Measurements from ENCODE around the gene SRRT. TPM values are rescaled to one million over a fixed set of nuclear protein-coding genes. Genes with fewer than 3 reads are reported as not detected.
A peak's percentile ranks its signal among the peaks of the same experiment; 100 is the strongest.

Gene SRRT
- total and polyA plus RNA-seq, 4 donors = 27.2 to 45.0 (median 30.3) TPM

- Histone ChIP-seq H3K9ac (ENCODE audit: low read depth in 1 of 2, low read length in 2 of 2) (no peak overlapping the region), H3K27ac (ENCODE audit: low read depth in 1 of 2, low read length in 2 of 2) (no peak overlapping the region), H3K36me3 (ENCODE audit: control insufficient read depth in 4 of 4, insufficient read depth in 3 of 4, low read depth in 1 of 4, low read length in 3 of 4) (peaks cover 1 to 4% (median 3%) of the 10 kb centered on the region in 4 donors), H3K27me3 (ENCODE audit: control insufficient read depth in 4 of 4, insufficient read depth in 4 of 4, low read length in 3 of 4) (no peaks in the 10 kb centered on the region), H3K4me3 (ENCODE audit: low read depth in 1 of 3, low read length in 3 of 3) (no peak overlapping the region), H3K9me3 (ENCODE audit: control insufficient read depth in 4 of 4, low read length in 3 of 4) (no peaks in the 10 kb centered on the region), H3K4me1 (ENCODE audit: control insufficient read depth in 4 of 4, insufficient read depth in 4 of 4, low read length in 3 of 4) (peaks cover 13 to 36% (median 20%) of the 10 kb centered on the region in 4 donors)
- WGBS = 82% methylated on average over 17 of the region's 17 CpGs
- TF ChIP-seq, protein P1, sequence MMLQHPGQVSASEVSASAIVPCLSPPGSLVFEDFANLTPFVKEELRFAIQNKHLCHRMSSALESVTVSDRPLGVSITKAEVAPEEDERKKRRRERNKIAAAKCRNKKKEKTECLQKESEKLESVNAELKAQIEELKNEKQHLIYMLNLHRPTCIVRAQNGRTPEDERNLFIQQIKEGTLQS (IDR thresholded peaks at IDR 0.05) = no peak
- TF ChIP-seq EGR1 (IDR thresholded peaks at IDR 0.05; ENCODE audit: low read depth in 2 of 2) (no peak), FOXA1 (IDR thresholded peaks at IDR 0.05) (no peak), JUND (IDR thresholded peaks at IDR 0.05) (no peak), HNF4A (conservative IDR thresholded peaks at IDR 0.05) (no peak), FOXA2 (IDR thresholded peaks at IDR 0.05) (no peak), TAF1 (conservative IDR thresholded peaks at IDR 0.05) (no peak), RAD21 (IDR thresholded peaks at IDR 0.05) (no peak), MAX (IDR thresholded peaks at IDR 0.05) (no peak)
- TF ChIP-seq, protein P2, sequence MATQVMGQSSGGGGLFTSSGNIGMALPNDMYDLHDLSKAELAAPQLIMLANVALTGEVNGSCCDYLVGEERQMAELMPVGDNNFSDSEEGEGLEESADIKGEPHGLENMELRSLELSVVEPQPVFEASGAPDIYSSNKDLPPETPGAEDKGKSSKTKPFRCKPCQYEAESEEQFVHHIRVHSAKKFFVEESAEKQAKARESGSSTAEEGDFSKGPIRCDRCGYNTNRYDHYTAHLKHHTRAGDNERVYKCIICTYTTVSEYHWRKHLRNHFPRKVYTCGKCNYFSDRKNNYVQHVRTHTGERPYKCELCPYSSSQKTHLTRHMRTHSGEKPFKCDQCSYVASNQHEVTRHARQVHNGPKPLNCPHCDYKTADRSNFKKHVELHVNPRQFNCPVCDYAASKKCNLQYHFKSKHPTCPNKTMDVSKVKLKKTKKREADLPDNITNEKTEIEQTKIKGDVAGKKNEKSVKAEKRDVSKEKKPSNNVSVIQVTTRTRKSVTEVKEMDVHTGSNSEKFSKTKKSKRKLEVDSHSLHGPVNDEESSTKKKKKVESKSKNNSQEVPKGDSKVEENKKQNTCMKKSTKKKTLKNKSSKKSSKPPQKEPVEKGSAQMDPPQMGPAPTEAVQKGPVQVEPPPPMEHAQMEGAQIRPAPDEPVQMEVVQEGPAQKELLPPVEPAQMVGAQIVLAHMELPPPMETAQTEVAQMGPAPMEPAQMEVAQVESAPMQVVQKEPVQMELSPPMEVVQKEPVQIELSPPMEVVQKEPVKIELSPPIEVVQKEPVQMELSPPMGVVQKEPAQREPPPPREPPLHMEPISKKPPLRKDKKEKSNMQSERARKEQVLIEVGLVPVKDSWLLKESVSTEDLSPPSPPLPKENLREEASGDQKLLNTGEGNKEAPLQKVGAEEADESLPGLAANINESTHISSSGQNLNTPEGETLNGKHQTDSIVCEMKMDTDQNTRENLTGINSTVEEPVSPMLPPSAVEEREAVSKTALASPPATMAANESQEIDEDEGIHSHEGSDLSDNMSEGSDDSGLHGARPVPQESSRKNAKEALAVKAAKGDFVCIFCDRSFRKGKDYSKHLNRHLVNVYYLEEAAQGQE (IDR thresholded peaks at IDR 0.05) = no peak
- no peak for DNase-seq (ENCODE audit: low spot score)
Observed at GRCh38 chr7:100865372-100865911, 9.5 kb upstream of the SRRT start.

- Histone ChIP-seq H3K9ac (ENCODE audit: low read depth in 1 of 2, low read length in 2 of 2) (no peak overlapping the region), H3K36me3 (ENCODE audit: control insufficient read depth in 4 of 4, insufficient read depth in 3 of 4, low read depth in 1 of 4, low read length in 3 of 4) (peaks cover 2 to 10% (median 6%) of the 10 kb centered on the region in 4 donors), H3K4me3 (ENCODE audit: low read depth in 1 of 3, low read length in 3 of 3) (no peak overlapping the region), H3K27ac (ENCODE audit: low read depth in 1 of 2, low read length in 2 of 2) (peak overlapping the region; percentile 92 to 99), H3K27me3 (ENCODE audit: control insufficient read depth in 4 of 4, insufficient read depth in 4 of 4, low read length in 3 of 4) (no peaks in the 10 kb centered on the region), H3K4me1 (ENCODE audit: control insufficient read depth in 4 of 4, insufficient read depth in 4 of 4, low read length in 3 of 4) (peaks cover 13 to 36% (median 20%) of the 10 kb centered on the region in 4 donors), H3K9me3 (ENCODE audit: control insufficient read depth in 4 of 4, low read length in 3 of 4) (no peaks in the 10 kb centered on the region)
- no peak for DNase-seq (ENCODE audit: low spot score)
- WGBS = 72% methylated on average over 46 of the region's 46 CpGs
- TF ChIP-seq SP1 (IDR thresholded peaks at IDR 0.05) (no peak), JUND (IDR thresholded peaks at IDR 0.05) (no peak), RXRA (IDR thresholded peaks at IDR 0.05) (no peak), RAD21 (IDR thresholded peaks at IDR 0.05) (no peak)
Observed at GRCh38 chr7:100865938-100866728, 8.8 kb upstream of the SRRT start.

- no peaks in the 10 kb centered on the region for H3K27me3 ChIP-seq (ENCODE audit: control insufficient read depth in 4 of 4, insufficient read depth in 4 of 4, low read length in 3 of 4)
- no peaks in the 10 kb centered on the region for H3K9me3 ChIP-seq (ENCODE audit: control insufficient read depth in 4 of 4, low read length in 3 of 4)
- no peak for DNase-seq (ENCODE audit: low spot score)
- WGBS = 71% methylated on average over 5 of the region's 5 CpGs
- peaks cover 13 to 36% (median 20%) of the 10 kb centered on the region in 4 donors for H3K4me1 ChIP-seq (ENCODE audit: control insufficient read depth in 4 of 4, insufficient read depth in 4 of 4, low read length in 3 of 4)
- H3K9ac ChIP-seq (ENCODE audit: low read depth in 1 of 2, low read length in 2 of 2) = no peak overlapping the region
- H3K36me3 ChIP-seq (ENCODE audit: control insufficient read depth in 4 of 4, insufficient read depth in 3 of 4, low read depth in 1 of 4, low read length in 3 of 4) = peaks cover 0 to 15% (median 11%) of the 10 kb centered on the region in 4 donors
- H3K27ac ChIP-seq (ENCODE audit: low read depth in 1 of 2, low read length in 2 of 2) = peak overlapping the region; percentile 92 to 99
- H3K4me3 ChIP-seq (ENCODE audit: low read depth in 1 of 3, low read length in 3 of 3) = peak overlapping the region in 2 of 3 donors; percentile 79 to 80
- TF ChIP-seq FOXA2 (IDR thresholded peaks at IDR 0.05) (no peak), GABPA (IDR thresholded peaks at IDR 0.05 in 1 of 2, conservative IDR thresholded peaks at IDR 0.05 in 1 of 2) (no peak), ZBTB33 (IDR thresholded peaks at IDR 0.05) (no peak), NR2F2 (IDR thresholded peaks at IDR 0.05) (no peak), RAD21 (IDR thresholded peaks at IDR 0.05) (no peak), SP1 (IDR thresholded peaks at IDR 0.05) (no peak)
- TF ChIP-seq, protein P2 (IDR thresholded peaks at IDR 0.05) = no peak
Observed at GRCh38 chr7:100866729-100867039, 8.2 kb upstream of the SRRT start.

All from liver (tissue), 9 donors.